ENCODE data around the gene OR2L13. TPM values are rescaled to one million over a fixed set of nuclear protein-coding genes. Genes with fewer than 3 reads are reported as not detected.

The OR2L13 gene
- total RNA-seq, 1 experiment from 2014 or later = not detected

Small RNA genes lying within 50 kb of the gene (small RNA-seq; reads per million reads assigned to genes)
- gene RF00019 = 0 reads per million in 2 experiments

Other genes with a start within 250 kb of the OR2L13 start
- gene TRIM58, start 238.0 kb upstream of the OR2L13 start, total RNA-seq (2014; rRNA removed; shearing (Covaris generic)) = not detected in 2 replicates
- gene OR2W3, start 199.6 kb upstream of the OR2L13 start, total RNA-seq (2014; rRNA removed; shearing (Covaris generic)) = not detected in 2 replicates
- not detected in 2 replicates for gene OR2T8, start 174.9 kb upstream of the OR2L13 start, total RNA-seq (2014; rRNA removed; shearing (Covaris generic))
- gene OR2AJ1, start 170.3 kb upstream of the OR2L13 start, total RNA-seq (2014; rRNA removed; shearing (Covaris generic)) = not detected in 2 replicates
- gene OR2L8, start 146.3 kb upstream of the OR2L13 start, total RNA-seq (2014; rRNA removed; shearing (Covaris generic)) = not detected in 2 replicates
- not detected in 2 replicates for gene OR2AK2, start 130.0 kb upstream of the OR2L13 start, total RNA-seq (2014; rRNA removed; shearing (Covaris generic))
- not detected in 2 replicates for gene OR2L5, start 81.5 kb upstream of the OR2L13 start, total RNA-seq (2014; rRNA removed; shearing (Covaris generic))
- gene OR2L2, start 65.1 kb upstream of the OR2L13 start, total RNA-seq (2014; rRNA removed; shearing (Covaris generic)) = not detected in 2 replicates
- gene OR2L3, start 48.3 kb upstream of the OR2L13 start, total RNA-seq (2014; rRNA removed; shearing (Covaris generic)) = not detected in 2 replicates
- not detected in 2 replicates for gene OR2M5, start 50.0 kb downstream of the OR2L13 start, total RNA-seq (2014; rRNA removed; shearing (Covaris generic))
- gene OR2M2, start 79.6 kb downstream of the OR2L13 start, total RNA-seq (2014; rRNA removed; shearing (Covaris generic)) = not detected in 2 replicates
- not detected in 2 replicates for gene OR2M3, start 102.1 kb downstream of the OR2L13 start, total RNA-seq (2014; rRNA removed; shearing (Covaris generic))
- not detected in 2 replicates for gene OR2M4, start 136.2 kb downstream of the OR2L13 start, total RNA-seq (2014; rRNA removed; shearing (Covaris generic))
- gene OR2T33, start 182.8 kb downstream of the OR2L13 start, total RNA-seq (2014; rRNA removed; shearing (Covaris generic)) = not detected in 2 replicates
- gene OR2T12, start 208.2 kb downstream of the OR2L13 start, total RNA-seq (2014; rRNA removed; shearing (Covaris generic)) = not detected in 2 replicates
- not detected in 2 replicates for gene OR2M7, start 229.4 kb downstream of the OR2L13 start, total RNA-seq (2014; rRNA removed; shearing (Covaris generic))

Measured in NCI-H460 (cell line).